ENCODE results near the gene LRMDA.

GRCh38 chr10:76309741-76310587 is 878.5 kb downstream of the LRMDA start:
- TF ChIP-seq CTCF (conservative IDR thresholded peaks at IDR 0.05; ENCODE audit: low read length) (no peak), EZH2phosphoT487 (IDR thresholded peaks at IDR 0.05; ENCODE audit: borderline replicate concordance, low read depth, low read length) (no peak)

All from OCI-LY7 (cell line).